Fibroblast of peridontal ligament (primary cell): ENCODE measurements around the gene PTPRN2.

Experiments used
- DNase-seq: peaks from one replicate; pipeline ENCODE4 v3.0.0-alpha.2; 2010; ENCODE audit errors: extremely low read depth

Gene PTPRN2

GRCh38 chr7:157685430-157686284 is 902.0 kb downstream of the PTPRN2 start:
- no peak for DNase-seq

- DNase-seq = no peak
These were observed 902.7 kb downstream of the PTPRN2 start for GRCh38 chr7:157684909-157685429.

DNA sequence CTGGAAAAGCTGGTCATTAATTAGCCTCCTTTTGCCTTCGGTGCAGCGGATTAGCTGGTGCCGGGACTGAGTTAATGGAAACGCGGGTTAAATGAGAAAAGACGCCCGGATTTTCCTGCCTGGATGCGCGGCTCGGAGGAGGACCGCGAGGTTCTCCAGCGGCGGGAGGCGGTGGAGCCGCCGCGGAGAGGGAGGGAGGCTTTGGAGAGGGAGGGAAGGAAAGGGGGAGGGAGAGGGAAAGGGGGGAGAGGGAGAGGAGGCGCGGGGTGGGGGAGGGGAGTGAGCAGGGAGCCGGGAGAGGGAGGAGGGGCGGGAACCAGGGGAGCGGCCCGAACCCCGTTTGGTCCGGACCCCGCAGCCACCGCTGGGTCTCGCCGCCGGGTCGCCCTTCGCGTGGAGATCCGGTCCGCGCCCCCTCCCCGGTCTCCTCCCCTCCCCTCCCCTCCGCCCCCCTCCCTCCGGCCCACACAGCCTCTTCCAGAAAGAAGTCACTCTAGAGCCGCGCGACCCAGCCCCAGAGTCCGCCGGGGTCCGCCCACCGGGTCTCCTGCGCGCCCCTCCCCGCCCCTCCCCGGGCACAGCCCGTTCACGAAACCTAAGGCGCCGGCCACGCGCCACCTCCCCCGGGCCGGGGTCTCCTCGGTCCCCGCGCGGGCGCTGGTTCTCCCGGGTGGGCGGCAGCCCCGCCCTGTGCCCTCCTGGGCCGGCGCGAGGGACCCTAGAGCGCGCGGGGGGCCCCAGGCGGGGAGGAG is 903.3 kb downstream of the PTPRN2 start:
- DNase-seq = no peak

DNA sequence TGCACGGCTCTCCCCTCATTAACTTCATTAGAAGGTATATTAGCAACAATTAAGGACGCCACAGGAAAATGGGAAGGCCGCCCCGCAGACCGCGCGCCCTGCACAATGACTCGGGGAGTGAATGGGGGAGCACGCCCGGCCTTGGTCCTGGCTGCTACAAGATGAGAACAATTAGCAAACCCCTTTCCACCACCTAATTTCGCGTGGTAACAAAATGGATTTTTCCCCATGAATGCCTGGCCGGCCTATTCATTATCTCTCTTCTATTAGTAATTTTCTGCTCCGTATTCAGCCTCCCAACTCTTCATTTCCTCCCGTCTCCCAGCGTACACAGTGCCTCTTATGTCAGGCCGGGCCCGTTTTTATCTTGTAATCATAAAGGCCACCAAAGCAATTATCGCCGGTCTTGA is 903.9 kb downstream of the PTPRN2 start:
- no peak for DNase-seq

DNA sequence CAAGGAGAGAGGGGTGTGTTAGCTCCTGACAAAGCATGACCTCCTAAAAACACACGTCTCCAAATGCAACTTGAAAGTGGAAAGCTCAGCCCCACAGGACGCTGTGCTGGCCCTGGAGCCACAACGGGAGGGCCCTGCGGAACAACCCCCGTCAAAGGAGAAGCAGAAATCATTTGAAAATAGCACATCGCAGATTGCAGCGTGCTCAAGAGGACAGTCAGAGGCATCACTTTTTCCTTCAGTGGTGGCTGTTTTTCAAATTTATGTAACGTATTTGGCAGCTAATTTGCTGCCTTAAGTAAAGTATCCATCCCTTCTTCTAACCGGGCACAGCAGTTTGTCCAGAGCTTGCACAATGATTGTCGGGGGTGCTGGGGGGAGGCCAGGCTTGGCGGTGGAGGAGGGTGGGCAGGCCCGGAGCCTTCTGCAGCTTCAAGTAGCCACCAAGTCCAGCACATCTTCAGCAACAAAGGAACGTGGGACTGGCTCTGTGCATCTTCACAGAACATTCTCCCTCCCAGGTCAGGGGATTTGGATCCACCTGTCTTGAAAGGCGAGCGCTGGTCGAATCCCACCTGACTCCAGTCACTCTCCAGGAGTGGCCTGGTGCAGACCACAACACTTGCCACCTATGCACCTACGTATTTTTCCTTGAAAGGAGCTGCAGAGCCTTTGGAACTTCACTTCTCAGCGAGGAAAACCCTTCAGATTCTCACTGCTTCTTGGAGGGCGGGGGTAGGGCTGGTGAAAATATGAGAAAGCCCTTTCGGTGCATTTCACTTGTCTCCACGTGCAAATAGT is 904.5 kb downstream of the PTPRN2 start:
- DNase-seq = no peak

GRCh38 chr7:157682064-157682945 is 905.3 kb downstream of the PTPRN2 start:
- no peak for DNase-seq

GRCh38 chr7:157679607-157680006 is 908.0 kb downstream of the PTPRN2 start:
- DNase-seq = no peak

- DNase-seq = no peak
These were observed 909.1 kb downstream of the PTPRN2 start for GRCh38 chr7:157678501-157678900.

DNA sequence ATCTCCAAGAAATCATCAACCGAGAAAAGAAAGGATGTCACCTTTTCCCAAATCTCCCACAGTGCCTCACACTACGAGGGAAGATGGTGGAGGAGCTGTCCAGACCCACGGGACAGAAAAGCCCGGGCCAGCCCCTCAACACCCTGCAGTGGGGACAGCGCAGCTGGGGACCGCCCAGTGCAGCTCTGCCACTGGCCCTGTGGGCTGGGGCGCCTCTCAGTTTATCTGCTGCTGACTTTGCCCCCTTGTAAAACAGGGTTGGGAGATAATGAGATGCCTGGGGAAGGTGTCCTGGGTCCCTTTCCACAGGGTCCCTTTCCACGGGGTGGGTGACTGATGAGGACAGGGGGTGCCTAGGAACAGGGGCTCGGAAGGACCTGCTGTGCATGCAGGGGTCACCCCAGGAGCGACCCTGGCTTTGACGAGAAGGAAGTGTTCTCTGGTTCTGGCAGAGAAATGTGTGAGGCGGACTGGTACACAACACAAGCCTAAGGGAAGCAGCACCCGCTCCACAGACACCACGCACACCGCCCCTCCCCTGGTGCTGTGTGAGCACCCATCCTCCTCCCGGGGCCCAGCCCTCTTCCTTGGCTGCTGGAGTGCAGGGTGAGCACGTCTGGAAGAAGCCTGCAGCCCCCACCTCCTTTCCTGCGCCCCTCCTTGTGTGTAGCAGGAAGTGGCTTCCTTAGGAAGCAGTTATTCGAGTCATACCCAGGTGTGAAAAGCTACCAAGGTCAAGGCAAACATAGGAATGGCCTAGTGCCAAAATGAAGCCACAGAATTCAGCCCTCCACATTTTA is 911.0 kb downstream of the PTPRN2 start:
- no peak for DNase-seq

- DNase-seq = no peak
These were observed 911.6 kb downstream of the PTPRN2 start for GRCh38 chr7:157676001-157676400.

- DNase-seq = no peak
These were observed 912.1 kb downstream of the PTPRN2 start for GRCh38 chr7:157675427-157675927.

DNA sequence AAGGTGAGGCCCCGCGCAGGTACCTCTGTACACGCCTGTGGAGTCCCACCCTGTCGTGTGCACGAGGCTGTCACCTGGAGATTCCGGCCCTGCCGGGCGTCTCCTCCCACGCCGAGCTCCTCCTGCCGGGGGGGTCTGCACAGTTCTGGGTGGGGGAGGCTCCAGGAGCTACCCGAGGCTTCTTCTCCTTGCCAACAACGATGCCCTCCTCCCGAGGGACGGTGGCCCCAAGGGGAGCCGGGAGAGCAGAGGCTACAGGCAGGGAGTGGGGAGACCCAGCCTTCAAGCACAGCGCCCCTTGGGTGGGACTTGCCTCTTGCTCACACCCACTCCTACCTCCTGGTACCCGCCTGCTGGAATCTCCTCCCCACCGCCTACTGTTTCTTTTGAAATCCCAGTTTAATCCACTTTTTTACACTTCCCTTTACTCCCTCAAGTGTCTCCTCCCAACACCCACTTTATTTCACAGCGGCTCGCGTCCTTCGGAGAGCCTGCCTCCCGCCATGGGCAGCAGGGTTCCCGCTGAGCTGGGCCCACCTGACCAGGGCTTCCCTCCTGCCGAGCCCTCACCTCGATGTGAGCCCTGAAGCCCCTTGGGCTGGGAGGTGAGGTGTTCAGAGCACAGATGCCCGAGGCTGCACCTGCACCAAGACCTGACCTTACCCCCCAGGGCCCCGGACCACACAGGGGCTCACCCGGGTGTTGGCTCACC is 912.8 kb downstream of the PTPRN2 start:
- DNase-seq = no peak

DNA sequence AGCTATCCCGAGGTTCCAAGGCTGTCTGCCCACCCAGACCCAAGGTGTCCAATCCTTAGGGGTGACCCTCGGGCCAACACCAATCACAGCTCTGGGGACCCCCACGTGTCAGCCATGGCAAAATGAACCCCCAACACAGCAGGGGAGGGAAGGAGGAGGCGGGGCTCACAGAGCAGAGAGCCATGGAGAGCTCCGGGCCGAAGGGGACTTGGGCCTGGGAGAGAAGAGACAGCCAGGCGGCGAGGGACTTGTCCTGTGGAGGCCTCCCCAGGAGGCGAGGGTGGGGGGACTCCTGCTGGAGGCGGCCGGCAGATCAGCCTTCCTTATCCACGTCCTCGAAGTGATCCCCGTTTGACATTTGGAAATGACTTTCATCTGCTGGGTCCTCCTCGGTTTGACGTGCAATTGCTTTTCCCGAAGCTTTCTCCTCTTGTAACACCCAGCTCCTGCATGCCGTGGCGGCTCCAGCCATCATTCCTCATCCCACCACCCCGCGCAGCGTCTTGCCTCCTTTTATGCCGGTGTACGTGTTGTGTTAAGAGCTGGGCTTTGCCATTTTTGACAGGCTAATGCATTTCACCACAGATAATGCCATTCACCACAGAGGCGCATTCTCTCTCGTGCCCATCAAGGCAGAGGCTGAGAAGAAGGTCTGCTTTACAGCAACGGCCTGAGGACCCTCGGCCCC is 913.5 kb downstream of the PTPRN2 start:
- no peak for DNase-seq

- no peak for DNase-seq
These were observed 914.0 kb downstream of the PTPRN2 start for GRCh38 chr7:157673573-157673972.

GRCh38 chr7:157671358-157672255 is 916.0 kb downstream of the PTPRN2 start:
- no peak for DNase-seq

GRCh38 chr7:157670490-157671357 is 916.9 kb downstream of the PTPRN2 start:
- no peak for DNase-seq
